K562 (cell line): ENCODE data around the gene TEX14. TPM values are rescaled to one million over a fixed set of nuclear protein-coding genes. Genes with fewer than 3 reads are reported as not detected.
A peak's percentile ranks its signal among the peaks of the same experiment; 100 is the strongest.

Source experiments
- CREB3 ChIP-seq: fragments of 450-650 bp; conservative IDR thresholded peaks from 2 replicates; pipeline ENCODE4 v1.6.1; 2016; ENCODE audit warnings: missing genetic modification characterization, low read depth, mild to moderate bottlenecking, missing compliant biosample characterization, moderate library complexity
- CTCF ChIP-seq, 3 experiments: IDR thresholded peaks in 2 of 3; conservative IDR thresholded peaks in 1 of 3; 2 replicates each; pipeline ENCODE4 v1.5.1; 2011 to 2012; ENCODE audit warnings: low read length in 3 of 3, mild to moderate bottlenecking in 3 of 3, control low read depth in 2 of 3, improper control_type of control experiment in 1 of 3, inconsistent platforms in 1 of 3, low read depth in 1 of 3, mixed read lengths in 1 of 3, moderate library complexity in 1 of 3; ENCODE audit not compliant: insufficient read depth in 2 of 3
- CXXC5 ChIP-seq: fragments of 250-450 bp; sonication (Bioruptor Pico); IDR thresholded peaks from 2 replicates; pipeline ENCODE4 v1.8.0; 2022; ENCODE audit warnings: inconsistent platforms, mild to moderate bottlenecking, moderate library complexity
- ELF2 ChIP-seq: fragments of 250-450 bp; sonication (Bioruptor Pico); IDR thresholded peaks from 2 replicates; pipeline ENCODE4 v1.5.0; 2021; ENCODE audit warnings: mild to moderate bottlenecking
- FIP1L1 ChIP-seq: fragments of 200-400 bp; formaldehyde crosslinking; IDR thresholded peaks from 2 replicates; pipeline ENCODE4 v1.6.1; 2018; ENCODE audit warnings: mild to moderate bottlenecking, low read depth, low read length; ENCODE audit not compliant: poor library complexity, severe bottlenecking
- ILK ChIP-seq: fragments of 450-650 bp; IDR thresholded peaks from 2 replicates; pipeline ENCODE4 v1.6.1; 2016; ENCODE audit warnings: missing genetic modification characterization, low read depth, mild to moderate bottlenecking, missing compliant biosample characterization, moderate library complexity, borderline replicate concordance
- MYBL2 ChIP-seq, 2 experiments: fragments of 450-650 bp in 1 of 2; sonication (generic) in 1 of 2; formaldehyde crosslinking in 1 of 2; IDR thresholded peaks; 2 replicates each; pipeline versions ENCODE4 v1.6.1 to v1.8.1; 2017 to 2022; ENCODE audit warnings: borderline replicate concordance in 1 of 2, inconsistent platforms in 1 of 2, low read depth in 1 of 2, mild to moderate bottlenecking in 1 of 2, missing genetic modification reagents in 1 of 2, moderate library complexity in 1 of 2
- NCOA4 ChIP-seq: fragments of 450-650 bp; IDR thresholded peaks from 2 replicates; pipeline ENCODE4 v1.6.1; 2018; ENCODE audit warnings: mild to moderate bottlenecking; ENCODE audit not compliant: partially characterized antibody
- NFXL1 ChIP-seq: fragments of 450-650 bp; formaldehyde crosslinking; IDR thresholded peaks from 2 replicates; pipeline ENCODE4 v1.4.0; 2021; ENCODE audit warnings: mild to moderate bottlenecking
- SUPT5H ChIP-seq: fragments of 450-650 bp; IDR thresholded peaks from 2 replicates; pipeline ENCODE4 v1.6.1; 2016
- TBL1XR1 ChIP-seq, 2 experiments: IDR thresholded peaks; 2 replicates each; pipeline ENCODE4 v1.6.1; 2012; ENCODE audit warnings: improper control_type of control experiment in 2 of 2, low read length in 2 of 2, mild to moderate bottlenecking in 1 of 2
- ZNF146 ChIP-seq: IDR thresholded peaks from one replicate; pipeline ENCODE4 v1.6.1; 2018; ENCODE audit warnings: missing compliant biosample characterization; ENCODE audit not compliant: unreplicated experiment
- ZNF175 ChIP-seq: fragments of 200-800 bp; sonication (Bioruptor generic); IDR thresholded peaks from 2 replicates; pipeline ENCODE4 v1.6.1; 2016; ENCODE audit warnings: low read depth, mild to moderate bottlenecking, missing genetic modification characterization, missing compliant biosample characterization
- polyA plus RNA-seq, 8 experiments: library from polyadenylated mRNA; depleted of rRNA in 4 of 8; stranded (reverse) in 5 of 8; unstranded in 3 of 8; fragments of >200 nt; fragmentation: Nextera tagmentation in 2 of 8; fragmentation: Illumina TruSeq in 1 of 8; extraction: Ambion mirVana in 2 of 8; extraction: Trizol in 1 of 8; gene quantifications; 2 replicates each; pipeline versions ENCODE4 v1.2.1 to v1.2.3, GENCODE V29; 2011 to 2014; ENCODE audit warnings: inconsistent platforms in 1 of 8, missing spikeins in 1 of 8
- total RNA-seq, 7 experiments: library from RNA; depleted of rRNA in 6 of 7; stranded (reverse); fragments of >200 nt in 6 of 7; fragmentation: Illumina TruSeq in 2 of 7; extraction: Trizol in 2 of 7; gene quantifications; 2 replicates each; pipeline versions ENCODE4 v1.2.1 to v1.2.3, GENCODE V29; 2011 to 2021; ENCODE audit warnings: low replicate concordance in 1 of 7
- TF ChIP-seq, protein P1 (sequence below): fragments of 450-650 bp; IDR thresholded peaks from 2 replicates; pipeline ENCODE4 v1.6.1; 2014; ENCODE audit warnings: low read depth, mild to moderate bottlenecking, moderate library complexity, borderline replicate concordance
- TF ChIP-seq, protein P2 (sequence below): fragments of 200-800 bp; sonication (Bioruptor generic); IDR thresholded peaks from 2 replicates; pipeline ENCODE4 v1.6.1; 2016; ENCODE audit warnings: missing genetic modification characterization, missing compliant biosample characterization

TEX14 gene
- total and polyA plus RNA-seq, 9 of the 15 experiments (the other 6 are each of a cell fraction or from before 2014, with no cell fraction given): 0.05 to 0.12 (median 0.09) TPM; not detected in 1

DNA sequence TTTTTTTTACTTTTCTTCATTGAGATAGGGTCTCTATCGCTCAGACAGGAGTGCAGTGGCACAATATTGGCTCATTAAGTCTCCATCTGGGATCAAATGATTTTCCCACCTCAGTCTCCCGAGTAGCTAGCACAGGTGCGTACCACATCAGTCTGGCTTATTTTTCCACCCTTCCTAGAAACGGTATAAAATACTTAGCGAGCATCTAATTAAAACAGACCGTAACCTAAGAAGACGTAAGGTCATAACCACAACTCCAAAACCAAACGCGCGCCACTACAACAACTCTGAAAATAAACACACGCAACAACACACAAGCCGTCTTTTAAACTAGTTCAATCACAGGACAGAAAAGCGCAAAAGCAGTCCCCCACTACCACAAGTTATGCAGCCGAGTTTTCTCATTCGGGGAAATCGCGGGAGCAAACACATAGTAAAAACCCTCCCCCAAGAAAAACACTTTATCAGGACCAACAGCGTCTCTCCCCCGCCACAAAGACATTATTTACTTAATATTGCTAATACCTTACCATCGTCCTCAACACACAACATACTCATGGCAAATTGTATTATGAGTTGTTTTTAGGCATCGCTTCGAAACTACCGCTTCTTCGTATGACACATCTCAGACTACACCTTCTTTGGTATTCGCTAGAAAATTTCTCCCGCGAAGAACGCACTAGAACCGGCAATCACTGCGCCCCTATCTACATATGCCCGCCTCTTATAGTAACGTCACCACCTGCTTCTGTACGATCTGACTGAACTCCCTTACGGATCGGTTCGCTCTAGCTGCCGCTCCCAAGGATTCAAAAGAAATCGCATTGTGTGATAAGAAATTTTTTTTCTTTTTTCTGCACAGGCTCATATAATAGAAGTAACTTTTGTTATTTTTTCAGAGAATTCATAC, 32.8 kb downstream of the TEX14 start (continued):
- TF ChIP-seq TBL1XR1 (IDR thresholded peaks at IDR 0.05; ENCODE audit: low read length in 2 of 2): peak; percentile 98; a peak in 3 of 4 replicates
- TF ChIP-seq NFXL1: peak; percentile 99
- peak; percentile 94 for TF ChIP-seq NCOA4
- TF ChIP-seq CREB3 (tag): no peak
- TF ChIP-seq CXXC5 (CRISPR knock-in tag): peak; percentile 87
- TF ChIP-seq, protein P1, sequence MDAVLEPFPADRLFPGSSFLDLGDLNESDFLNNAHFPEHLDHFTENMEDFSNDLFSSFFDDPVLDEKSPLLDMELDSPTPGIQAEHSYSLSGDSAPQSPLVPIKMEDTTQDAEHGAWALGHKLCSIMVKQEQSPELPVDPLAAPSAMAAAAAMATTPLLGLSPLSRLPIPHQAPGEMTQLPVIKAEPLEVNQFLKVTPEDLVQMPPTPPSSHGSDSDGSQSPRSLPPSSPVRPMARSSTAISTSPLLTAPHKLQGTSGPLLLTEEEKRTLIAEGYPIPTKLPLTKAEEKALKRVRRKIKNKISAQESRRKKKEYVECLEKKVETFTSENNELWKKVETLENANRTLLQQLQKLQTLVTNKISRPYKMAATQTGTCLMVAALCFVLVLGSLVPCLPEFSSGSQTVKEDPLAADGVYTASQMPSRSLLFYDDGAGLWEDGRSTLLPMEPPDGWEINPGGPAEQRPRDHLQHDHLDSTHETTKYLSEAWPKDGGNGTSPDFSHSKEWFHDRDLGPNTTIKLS: no peak
- TF ChIP-seq SUPT5H: peak; percentile 100
- TF ChIP-seq ILK (tag): no peak
- TF ChIP-seq, protein P2, sequence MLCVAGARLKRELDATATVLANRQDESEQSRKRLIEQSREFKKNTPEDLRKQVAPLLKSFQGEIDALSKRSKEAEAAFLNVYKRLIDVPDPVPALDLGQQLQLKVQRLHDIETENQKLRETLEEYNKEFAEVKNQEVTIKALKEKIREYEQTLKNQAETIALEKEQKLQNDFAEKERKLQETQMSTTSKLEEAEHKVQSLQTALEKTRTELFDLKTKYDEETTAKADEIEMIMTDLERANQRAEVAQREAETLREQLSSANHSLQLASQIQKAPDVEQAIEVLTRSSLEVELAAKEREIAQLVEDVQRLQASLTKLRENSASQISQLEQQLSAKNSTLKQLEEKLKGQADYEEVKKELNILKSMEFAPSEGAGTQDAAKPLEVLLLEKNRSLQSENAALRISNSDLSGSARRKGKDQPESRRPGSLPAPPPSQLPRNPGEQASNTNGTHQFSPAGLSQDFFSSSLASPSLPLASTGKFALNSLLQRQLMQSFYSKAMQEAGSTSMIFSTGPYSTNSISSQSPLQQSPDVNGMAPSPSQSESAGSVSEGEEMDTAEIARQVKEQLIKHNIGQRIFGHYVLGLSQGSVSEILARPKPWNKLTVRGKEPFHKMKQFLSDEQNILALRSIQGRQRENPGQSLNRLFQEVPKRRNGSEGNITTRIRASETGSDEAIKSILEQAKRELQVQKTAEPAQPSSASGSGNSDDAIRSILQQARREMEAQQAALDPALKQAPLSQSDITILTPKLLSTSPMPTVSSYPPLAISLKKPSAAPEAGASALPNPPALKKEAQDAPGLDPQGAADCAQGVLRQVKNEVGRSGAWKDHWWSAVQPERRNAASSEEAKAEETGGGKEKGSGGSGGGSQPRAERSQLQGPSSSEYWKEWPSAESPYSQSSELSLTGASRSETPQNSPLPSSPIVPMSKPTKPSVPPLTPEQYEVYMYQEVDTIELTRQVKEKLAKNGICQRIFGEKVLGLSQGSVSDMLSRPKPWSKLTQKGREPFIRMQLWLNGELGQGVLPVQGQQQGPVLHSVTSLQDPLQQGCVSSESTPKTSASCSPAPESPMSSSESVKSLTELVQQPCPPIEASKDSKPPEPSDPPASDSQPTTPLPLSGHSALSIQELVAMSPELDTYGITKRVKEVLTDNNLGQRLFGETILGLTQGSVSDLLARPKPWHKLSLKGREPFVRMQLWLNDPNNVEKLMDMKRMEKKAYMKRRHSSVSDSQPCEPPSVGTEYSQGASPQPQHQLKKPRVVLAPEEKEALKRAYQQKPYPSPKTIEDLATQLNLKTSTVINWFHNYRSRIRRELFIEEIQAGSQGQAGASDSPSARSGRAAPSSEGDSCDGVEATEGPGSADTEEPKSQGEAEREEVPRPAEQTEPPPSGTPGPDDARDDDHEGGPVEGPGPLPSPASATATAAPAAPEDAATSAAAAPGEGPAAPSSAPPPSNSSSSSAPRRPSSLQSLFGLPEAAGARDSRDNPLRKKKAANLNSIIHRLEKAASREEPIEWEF (CRISPR knock-in tag): no peak
- TF ChIP-seq MYBL2 (IDR thresholded peaks at IDR 0.05; ENCODE audit: low read depth): peak; percentile 43; the same call in 1 of the 2 replicates
- TF ChIP-seq MYBL2 (CRISPR knock-in tag; IDR thresholded peaks at IDR 0.05; ENCODE audit: borderline replicate concordance): no peak
- TF ChIP-seq ZNF146 (CRISPR knock-in tag): peak; percentile 33
- peak; percentile 94 for TF ChIP-seq ELF2 (CRISPR knock-in tag)
- TF ChIP-seq FIP1L1: peak; percentile 91
- TF ChIP-seq CTCF (IDR thresholded peaks at IDR 0.05 in 2 of 3, conservative IDR thresholded peaks at IDR 0.05 in 1 of 3; ENCODE audit: insufficient read depth in 2 of 3, low read depth in 1 of 3, low read length in 3 of 3): peak in 2 of 3 experiments; percentile 17 to 18; a peak in 2 of 6 replicates
- no peak; the same call in 1 of the 2 replicates for TF ChIP-seq ZNF175 (CRISPR knock-in tag)
